DOHH2 (cell line): ENCODE results near the gene ITPKB.

ENCODE experiments used
- EZH2phosphoT487 ChIP-seq: fragments of 200-600 bp; sonication (generic); IDR thresholded peaks from 2 replicates; pipeline ENCODE4 v1.6.1; 2017; ENCODE audit warnings: borderline replicate concordance, mild to moderate bottlenecking, antibody characterized with exemption, low read length, moderate library complexity, mixed read lengths
- TF ChIP-seq, protein P1 (sequence below): fragments of 200-600 bp; sonication (generic); IDR thresholded peaks from one replicate; pipeline ENCODE4 v1.5.1; 2014; ENCODE audit warnings: antibody characterized with exemption, mild to moderate bottlenecking, low read depth, low read length; ENCODE audit not compliant: poor library complexity, severe bottlenecking

DNA sequence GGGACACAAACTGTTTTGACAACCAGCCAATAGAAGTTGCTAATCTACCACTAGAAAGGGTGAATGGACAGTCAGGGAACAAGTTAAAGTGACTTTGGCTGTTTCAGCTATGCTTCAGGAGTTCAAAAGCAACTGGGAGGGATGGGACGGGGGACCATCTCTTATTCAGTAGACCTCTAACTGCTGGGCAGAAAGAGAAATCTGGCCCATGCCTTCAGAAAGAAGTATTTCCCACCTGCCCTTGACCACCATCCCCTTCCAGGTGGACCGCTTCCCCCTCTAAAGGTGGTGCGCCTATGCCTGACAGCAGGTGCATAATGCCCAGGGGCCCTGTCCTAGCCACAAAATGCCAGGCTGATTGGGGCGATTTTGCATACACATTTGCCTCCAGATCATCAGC is 5.2 kb downstream of the ITPKB start:
- TF ChIP-seq, protein P1, sequence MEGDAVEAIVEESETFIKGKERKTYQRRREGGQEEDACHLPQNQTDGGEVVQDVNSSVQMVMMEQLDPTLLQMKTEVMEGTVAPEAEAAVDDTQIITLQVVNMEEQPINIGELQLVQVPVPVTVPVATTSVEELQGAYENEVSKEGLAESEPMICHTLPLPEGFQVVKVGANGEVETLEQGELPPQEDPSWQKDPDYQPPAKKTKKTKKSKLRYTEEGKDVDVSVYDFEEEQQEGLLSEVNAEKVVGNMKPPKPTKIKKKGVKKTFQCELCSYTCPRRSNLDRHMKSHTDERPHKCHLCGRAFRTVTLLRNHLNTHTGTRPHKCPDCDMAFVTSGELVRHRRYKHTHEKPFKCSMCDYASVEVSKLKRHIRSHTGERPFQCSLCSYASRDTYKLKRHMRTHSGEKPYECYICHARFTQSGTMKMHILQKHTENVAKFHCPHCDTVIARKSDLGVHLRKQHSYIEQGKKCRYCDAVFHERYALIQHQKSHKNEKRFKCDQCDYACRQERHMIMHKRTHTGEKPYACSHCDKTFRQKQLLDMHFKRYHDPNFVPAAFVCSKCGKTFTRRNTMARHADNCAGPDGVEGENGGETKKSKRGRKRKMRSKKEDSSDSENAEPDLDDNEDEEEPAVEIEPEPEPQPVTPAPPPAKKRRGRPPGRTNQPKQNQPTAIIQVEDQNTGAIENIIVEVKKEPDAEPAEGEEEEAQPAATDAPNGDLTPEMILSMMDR = no peak
- no peak for TF ChIP-seq EZH2phosphoT487
